ENCODE measurements around the gene SLC25A47.

Gene SLC25A47

DNA sequence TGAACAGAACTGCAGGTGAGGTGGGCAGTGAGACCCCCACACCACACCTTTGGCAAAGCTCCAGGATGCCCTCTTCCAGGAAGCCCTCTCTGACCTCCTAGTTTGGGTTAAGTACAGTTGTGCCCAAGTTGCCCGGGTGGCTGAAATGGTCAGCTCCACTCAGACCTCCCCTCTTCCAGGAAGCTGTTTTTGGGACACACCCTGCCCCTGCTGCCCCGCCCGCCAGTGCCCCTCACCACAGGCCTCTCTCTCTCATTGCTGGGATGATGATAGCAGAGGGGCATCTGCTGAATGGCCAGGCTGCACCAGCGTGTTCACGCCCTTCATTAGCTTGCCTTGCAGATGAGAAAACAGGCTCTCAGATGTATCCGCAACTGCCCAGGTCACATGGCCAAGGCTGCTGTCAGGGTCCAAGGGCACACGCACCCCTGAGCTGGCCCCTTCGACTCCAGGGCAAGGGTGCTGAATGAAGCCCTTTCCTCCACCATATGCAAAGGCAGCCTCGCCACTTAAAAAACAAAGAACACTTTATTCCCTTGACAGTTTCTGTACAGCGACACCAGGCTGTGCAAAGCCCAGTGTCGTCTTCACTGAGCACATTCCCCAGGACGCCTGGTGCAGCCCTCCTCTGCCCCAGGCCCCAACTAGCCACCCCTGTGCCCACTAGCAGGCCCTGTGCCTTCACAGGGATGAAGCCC lies 32.4 kb upstream of the SLC25A47 start:
- no peak for DNase-seq (ENCODE audit: extremely low read depth, low read depth)
- no peak overlapping the region for H3K4me3 ChIP-seq (replicated peaks; ENCODE audit: low read depth, low read length)
- TF ChIP-seq CTCF (IDR thresholded peaks at IDR 0.05; ENCODE audit: low read depth, low read length, missing control alignments), result no peak

DNA sequence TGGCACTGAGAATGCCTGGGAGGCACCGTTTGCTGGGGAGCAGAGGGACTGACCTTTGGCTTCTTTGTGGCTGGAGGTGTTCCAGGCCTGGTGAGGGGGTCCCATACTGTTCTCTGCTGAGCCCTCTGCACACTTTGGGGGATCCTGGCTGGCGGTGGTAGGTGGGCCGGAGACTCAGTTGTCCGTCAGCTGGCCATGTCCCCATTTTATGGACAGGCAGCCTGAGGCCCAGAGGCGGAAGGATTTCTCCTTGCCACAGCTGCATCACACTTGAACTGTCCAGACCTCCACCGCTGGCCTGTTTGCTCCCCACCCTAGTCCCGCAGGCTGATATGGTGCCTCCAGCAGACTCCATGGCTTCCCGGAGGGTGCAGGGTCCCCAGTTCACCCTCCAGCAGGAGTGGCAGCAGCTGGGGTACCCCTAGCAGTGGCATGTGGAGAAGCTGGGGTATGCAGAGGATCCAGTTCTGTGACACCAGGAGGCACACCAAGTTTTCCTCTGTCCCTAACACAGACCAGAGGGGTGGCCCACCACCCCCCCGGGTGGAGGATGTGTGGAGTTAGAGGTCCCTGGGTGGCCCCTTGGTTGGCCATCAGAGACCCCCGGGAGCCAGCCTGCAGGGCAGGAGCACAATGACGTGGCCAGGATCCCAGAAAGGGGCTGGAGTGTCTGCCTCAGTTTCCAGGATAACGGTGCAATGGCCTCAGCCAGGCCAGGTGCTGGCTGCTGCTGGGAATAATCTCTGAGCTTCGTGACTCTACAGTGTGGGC lies 31.6 kb upstream of the SLC25A47 start:
- H3K4me3 ChIP-seq (replicated peaks; ENCODE audit: low read depth, low read length), result no peak overlapping the region
- TF ChIP-seq CTCF (IDR thresholded peaks at IDR 0.05; ENCODE audit: low read depth, low read length, missing control alignments), result no peak
- no peak for DNase-seq (ENCODE audit: extremely low read depth, low read depth)

DNA sequence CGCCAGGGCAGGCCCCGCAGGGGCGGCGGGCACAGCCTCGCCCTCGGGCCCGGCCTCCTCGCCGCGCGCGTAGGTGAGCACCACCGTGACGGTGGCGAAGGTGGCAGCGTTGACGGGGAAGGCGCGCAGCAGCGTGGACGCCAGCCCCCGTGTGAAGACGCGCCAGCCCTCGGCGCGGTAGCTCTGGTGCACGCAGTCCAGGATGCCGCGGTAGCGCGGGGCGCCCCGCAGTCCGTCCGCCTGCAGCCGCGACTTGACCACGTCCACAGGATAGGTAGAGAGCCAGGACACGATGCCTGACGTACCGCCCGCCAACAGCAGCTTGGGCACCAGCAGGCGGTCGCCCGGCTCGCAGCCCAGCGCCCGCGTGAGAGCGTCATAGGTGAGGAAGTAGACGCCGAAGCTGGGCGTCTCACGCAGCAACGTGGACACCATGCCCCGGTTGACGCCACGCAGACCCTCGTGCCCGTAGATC lies 30.8 kb upstream of the SLC25A47 start:
- DNase-seq (ENCODE audit: extremely low read depth, low read depth), result no peak
- TF ChIP-seq CTCF (IDR thresholded peaks at IDR 0.05; ENCODE audit: low read depth, low read length, missing control alignments), result no peak

DNA sequence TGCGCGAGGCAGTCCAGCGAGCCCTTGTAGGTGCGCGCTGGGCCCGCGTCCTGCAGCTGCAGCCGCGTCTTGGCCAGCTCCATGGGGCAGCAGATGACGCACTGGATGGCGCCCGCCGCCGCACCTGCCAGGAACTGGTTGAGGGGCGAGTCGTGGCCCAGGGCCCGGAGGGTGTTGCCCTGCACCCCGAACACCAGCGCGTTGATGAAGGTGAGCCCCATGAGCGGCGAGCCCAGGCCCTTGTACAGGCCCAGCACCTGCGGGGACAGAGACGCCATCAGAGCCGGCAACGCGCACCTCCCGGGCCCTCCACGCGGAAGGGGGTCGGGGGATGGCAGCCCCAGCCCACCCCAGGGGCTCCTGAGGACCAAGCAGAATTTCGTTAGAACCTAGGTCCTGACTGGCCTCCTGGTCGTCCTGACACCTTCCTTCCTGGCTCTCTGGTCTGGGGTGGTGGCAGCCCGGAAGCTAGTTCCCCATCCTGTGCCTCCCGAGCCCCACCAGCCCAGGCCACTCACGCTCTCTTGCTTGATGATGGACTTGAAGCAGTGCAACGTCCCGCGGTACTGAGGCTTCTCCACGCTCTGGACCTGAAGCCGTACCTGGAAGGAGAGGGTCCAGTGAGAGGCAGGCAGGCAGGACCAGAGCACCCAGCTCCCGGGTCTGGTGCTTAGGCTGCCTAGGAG lies 30.2 kb upstream of the SLC25A47 start:
- no peak overlapping the region for H3K4me3 ChIP-seq (replicated peaks; ENCODE audit: low read depth, low read length)
- no peak for DNase-seq (ENCODE audit: extremely low read depth, low read depth)
- no peak for TF ChIP-seq CTCF (IDR thresholded peaks at IDR 0.05; ENCODE audit: low read depth, low read length, missing control alignments)

More for the DNA sequence above, 30.8 kb upstream of the SLC25A47 start:
- H3K4me3 ChIP-seq (replicated peaks; ENCODE audit: low read depth, low read length), result no peak overlapping the region

DNA sequence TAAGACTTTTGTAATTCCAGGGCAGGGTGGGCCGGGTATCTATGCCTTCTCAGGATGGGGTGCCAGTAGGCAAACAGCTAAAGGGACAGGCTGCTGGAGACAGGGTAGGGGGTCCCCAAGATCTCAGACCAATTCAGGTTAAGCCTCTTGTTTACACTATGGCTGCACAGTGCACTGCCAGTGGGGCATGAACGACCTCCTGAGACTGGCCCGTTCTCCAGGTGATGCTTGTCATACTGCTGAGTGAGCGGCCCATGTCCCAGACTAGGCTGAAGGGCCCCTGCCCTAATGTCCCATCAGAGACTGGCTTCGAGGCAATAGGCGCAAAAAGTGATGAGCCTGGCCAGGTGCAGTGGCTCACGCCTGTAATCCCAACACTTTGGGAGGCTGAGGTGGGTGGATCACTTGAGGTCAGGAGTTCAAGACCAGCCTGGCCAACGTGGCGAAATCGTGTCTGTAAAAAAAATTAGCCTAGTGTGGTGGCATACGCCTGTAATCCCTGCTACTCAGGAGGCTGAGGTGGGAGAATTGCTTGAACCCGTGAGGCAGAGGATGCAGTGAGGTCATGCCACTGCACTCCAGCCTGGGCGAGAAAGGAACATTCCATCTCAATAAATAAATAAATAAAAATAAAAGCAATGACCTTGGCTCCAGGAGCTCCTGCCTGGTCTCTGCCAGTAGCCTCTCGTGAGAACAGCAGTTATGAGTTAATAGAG lies 29.5 kb upstream of the SLC25A47 start:
- no peak for DNase-seq (ENCODE audit: extremely low read depth, low read depth)

More for the DNA sequence above, 29.5 kb upstream of the SLC25A47 start:
- TF ChIP-seq CTCF (IDR thresholded peaks at IDR 0.05; ENCODE audit: low read depth, low read length, missing control alignments), result no peak
- H3K4me3 ChIP-seq (replicated peaks; ENCODE audit: low read depth, low read length), result no peak overlapping the region
